Body of pancreas (tissue), 4 donors: Measurements from ENCODE around the gene GABRG3. TPM values are rescaled to one million over a fixed set of nuclear protein-coding genes. Genes with fewer than 3 reads are reported as not detected.

ENCODE experiments used
- ATAC-seq: fragments of 150-250 bp; one replicate; pipeline ENCODE4 v1.9.1; 2016
- DNase-seq, 4 donors: peaks; one replicate each; pipeline ENCODE4 v3.0.0-alpha.2; 2019
- H3K27ac ChIP-seq, 4 donors: fragments of 200-600 bp; sonication (generic); 1 replicate in 3 of 4; 2 replicates in 1 of 4; pipeline versions ENCODE4 v1.5.1 to v1.6.1; 2016 to 2019; ENCODE audit warnings: mild to moderate bottlenecking in 1 of 4, mixed read lengths in 1 of 4, moderate library complexity in 1 of 4
- H3K27me3 ChIP-seq, 2 donors: fragments of 200-600 bp; sonication (generic); one replicate each; pipeline ENCODE4 v1.6.0; 2016; ENCODE audit warnings: mild to moderate bottlenecking in 1 of 2
- H3K36me3 ChIP-seq, 2 donors: fragments of 200-600 bp; sonication (generic); replicated peaks in 1 of 2; 2 replicates each; pipeline ENCODE4 v1.5.1; 2016; ENCODE audit warnings: low read depth in 2 of 2; ENCODE audit not compliant: insufficient read depth in 1 of 2
- H3K4me1 ChIP-seq: fragments of 200-600 bp; sonication (generic); one replicate; pipeline ENCODE4 v1.6.0; 2016
- H3K4me3 ChIP-seq, 2 donors: fragments of 200-600 bp; sonication (generic); 1 replicate in 1 of 2; 2 replicates in 1 of 2; pipeline ENCODE4 v1.5.1; 2016 to 2019
- H3K9me3 ChIP-seq, 3 donors: fragments of 200-600 bp; sonication (generic); 1 replicate in 2 of 3; 2 replicates in 1 of 3; pipeline ENCODE4 v1.5.1; 2016
- POLR2A ChIP-seq, 3 donors: fragments of 450-650 bp; IDR thresholded peaks; one replicate each; pipeline ENCODE4 v1.6.1; 2016; ENCODE audit warnings: antibody characterized with exemption in 3 of 3, mild to moderate bottlenecking in 2 of 3
- WGBS, 2 donors: methylation state at CpG; one replicate each; pipeline ENCODE4 v1.1.5; 2017; 5-methylcytosine and 5-hydroxymethylcytosine counted together
- intact Hi-C: fragments of 100-400 bp; cut with DNase I; formaldehyde crosslinking; loops from one replicate; pipeline ENCODE4 v1.15.1; 2023
- total RNA-seq, 2 donors: library from RNA; depleted of rRNA; stranded (reverse); fragments of >200 nt; gene quantifications; one replicate each; pipeline ENCODE4 v1.1.0, GENCODE V29; 2016
- TF ChIP-seq, protein P1 (sequence below), 7 experiments: fragments of 450-650 bp in 4 of 7; fragments of 200-600 bp in 3 of 7; sonication (generic) in 3 of 7; IDR thresholded peaks; one replicate each; pipeline ENCODE4 v1.5.1; 2016 to 2019; ENCODE audit warnings: antibody characterized with exemption in 7 of 7

GABRG3 gene
- total RNA-seq, 2 donors from 2014 or later = not detected

DNA sequence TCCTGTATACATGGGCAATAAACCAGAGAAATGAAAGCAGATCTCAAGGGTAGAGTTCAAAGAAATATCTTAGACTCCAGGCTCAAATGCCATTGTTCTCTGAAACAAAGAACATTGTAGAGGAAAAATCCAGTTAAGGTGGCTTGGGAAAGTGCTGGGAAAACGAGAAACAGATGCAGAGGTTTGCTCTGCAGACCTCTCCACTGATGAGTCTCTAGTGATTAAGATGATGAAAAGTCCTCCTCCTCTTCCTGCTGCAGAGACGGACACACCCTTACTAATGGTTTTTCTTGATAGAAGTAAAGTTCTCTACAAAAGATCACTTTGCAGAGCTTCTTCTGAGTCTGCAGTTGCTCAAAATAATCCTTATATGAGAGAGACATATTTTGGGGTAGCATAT, 264.7 kb downstream of the GABRG3 start:
- Histone ChIP-seq H3K27ac (no peak overlapping the region), H3K9me3 (no peaks in the 10 kb centered on the region), H3K27me3 (no peaks in the 10 kb centered on the region), H3K4me3 (no peak overlapping the region), H3K4me1 (no peaks in the 10 kb centered on the region), H3K36me3 (no peaks in the 10 kb centered on the region)
- intact Hi-C loops = no loop called here
- DNase-seq (no peak), ATAC-seq (no peak)
- TF ChIP-seq POLR2A (IDR thresholded peaks at IDR 0.05) = no peak
- TF ChIP-seq, protein P1, sequence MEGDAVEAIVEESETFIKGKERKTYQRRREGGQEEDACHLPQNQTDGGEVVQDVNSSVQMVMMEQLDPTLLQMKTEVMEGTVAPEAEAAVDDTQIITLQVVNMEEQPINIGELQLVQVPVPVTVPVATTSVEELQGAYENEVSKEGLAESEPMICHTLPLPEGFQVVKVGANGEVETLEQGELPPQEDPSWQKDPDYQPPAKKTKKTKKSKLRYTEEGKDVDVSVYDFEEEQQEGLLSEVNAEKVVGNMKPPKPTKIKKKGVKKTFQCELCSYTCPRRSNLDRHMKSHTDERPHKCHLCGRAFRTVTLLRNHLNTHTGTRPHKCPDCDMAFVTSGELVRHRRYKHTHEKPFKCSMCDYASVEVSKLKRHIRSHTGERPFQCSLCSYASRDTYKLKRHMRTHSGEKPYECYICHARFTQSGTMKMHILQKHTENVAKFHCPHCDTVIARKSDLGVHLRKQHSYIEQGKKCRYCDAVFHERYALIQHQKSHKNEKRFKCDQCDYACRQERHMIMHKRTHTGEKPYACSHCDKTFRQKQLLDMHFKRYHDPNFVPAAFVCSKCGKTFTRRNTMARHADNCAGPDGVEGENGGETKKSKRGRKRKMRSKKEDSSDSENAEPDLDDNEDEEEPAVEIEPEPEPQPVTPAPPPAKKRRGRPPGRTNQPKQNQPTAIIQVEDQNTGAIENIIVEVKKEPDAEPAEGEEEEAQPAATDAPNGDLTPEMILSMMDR (IDR thresholded peaks at IDR 0.05) = no peak
- 22 to 24% methylated on average over 2 of the region's 2 CpGs for WGBS, 2 donors

DNA sequence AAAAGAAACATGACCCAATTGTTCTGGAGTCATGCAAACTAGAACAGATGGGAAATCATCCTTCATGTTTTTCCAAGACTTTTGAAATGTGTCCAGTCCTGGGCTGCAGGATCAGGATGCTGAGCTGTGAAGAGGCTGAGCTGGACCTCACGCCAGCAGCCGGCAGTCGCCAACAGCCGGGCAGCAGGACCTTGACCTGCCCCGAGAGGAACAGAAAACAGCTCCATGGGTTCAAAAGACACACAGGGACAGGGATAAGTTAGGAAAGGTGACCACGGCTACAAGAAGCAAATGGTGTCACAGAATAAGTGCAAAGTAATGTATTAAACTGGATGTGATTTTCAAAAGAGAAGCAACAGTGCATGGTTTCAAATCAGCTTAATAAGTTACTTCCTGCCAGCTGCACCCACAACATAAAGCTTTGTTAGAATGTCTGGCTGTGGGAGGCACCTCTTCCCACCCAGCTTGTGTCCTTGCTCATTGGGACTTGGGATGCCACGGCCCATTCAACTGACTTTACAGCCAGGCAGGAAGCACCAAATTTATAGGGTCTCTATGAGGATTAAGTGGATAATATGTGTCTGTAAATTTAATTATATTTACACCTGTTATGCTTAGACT, 266.4 kb downstream of the GABRG3 start:
- Histone ChIP-seq H3K4me3 (no peak overlapping the region), H3K4me1 (no peaks in the 10 kb centered on the region), H3K36me3 (no peaks in the 10 kb centered on the region), H3K27me3 (no peaks in the 10 kb centered on the region), H3K9me3 (no peaks in the 10 kb centered on the region), H3K27ac (no peak overlapping the region)
- TF ChIP-seq, protein P1 (IDR thresholded peaks at IDR 0.05) = no peak
- no peak for TF ChIP-seq POLR2A (IDR thresholded peaks at IDR 0.05)
- DNase-seq (no peak), ATAC-seq (no peak)
- WGBS, 2 donors = 40 to 45% methylated on average over 7 of the region's 7 CpGs
- intact Hi-C loops = no loop called here

DNA sequence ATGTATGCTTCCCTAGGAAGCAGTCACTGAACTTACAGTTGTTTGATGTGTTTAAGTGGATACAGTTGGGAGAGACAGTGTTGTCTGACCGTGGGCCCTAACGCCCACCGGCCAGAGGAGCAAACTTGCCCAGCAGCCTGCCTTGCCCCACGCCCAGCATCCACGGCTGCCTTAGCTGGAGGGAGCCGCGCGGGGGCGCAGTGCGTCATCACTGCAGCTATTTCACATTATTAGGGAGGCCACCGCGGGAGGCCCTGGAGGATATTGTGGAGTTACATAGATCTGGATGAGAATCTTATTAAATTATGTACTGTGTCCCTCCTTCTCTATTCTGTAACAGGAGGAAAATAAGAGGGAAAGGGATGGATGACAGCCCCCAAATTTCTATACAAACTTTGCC, 267.2 kb downstream of the GABRG3 start:
- no peak for DNase-seq
- no peak overlapping the region for H3K4me3 ChIP-seq
- no peaks in the 10 kb centered on the region for H3K4me1 ChIP-seq
- 63 to 72% methylated on average over 12 of the region's 12 CpGs for WGBS, 2 donors
- TF ChIP-seq, protein P1 (IDR thresholded peaks at IDR 0.05) = no peak
- no peak for TF ChIP-seq POLR2A (IDR thresholded peaks at IDR 0.05)
- no peaks in the 10 kb centered on the region for H3K27me3 ChIP-seq
- no peak for ATAC-seq
- no peaks in the 10 kb centered on the region for H3K36me3 ChIP-seq
- intact Hi-C loops = no loop called here
- no peak overlapping the region for H3K27ac ChIP-seq
- no peaks in the 10 kb centered on the region for H3K9me3 ChIP-seq

GRCh38 chr15:27238707-27239423, 267.9 kb downstream of the GABRG3 start:
- 48% methylated on average over 10 of the region's 10 CpGs for whole genome bisulfite sequencing, 2 donors
- H3K9me3 ChIP-seq = no peaks in the 10 kb centered on the region
- TF ChIP-seq POLR2A (IDR thresholded peaks at IDR 0.05) = no peak
- TF ChIP-seq, protein P1 (IDR thresholded peaks at IDR 0.05) = no peak
- H3K36me3 ChIP-seq = no peaks in the 10 kb centered on the region
- no peak overlapping the region for H3K27ac ChIP-seq
- intact Hi-C loops = no loop called here
- H3K27me3 ChIP-seq = no peaks in the 10 kb centered on the region
- H3K4me1 ChIP-seq = no peaks in the 10 kb centered on the region
- DNase-seq = no peak
- no peak overlapping the region for H3K4me3 ChIP-seq
- no peak for ATAC-seq

GRCh38 chr15:27241943-27242342, 271.0 kb downstream of the GABRG3 start:
- Histone ChIP-seq H3K9me3 (no peaks in the 10 kb centered on the region), H3K4me3 (no peak overlapping the region), H3K4me1 (no peaks in the 10 kb centered on the region), H3K27me3 (no peaks in the 10 kb centered on the region), H3K27ac (no peak overlapping the region), H3K36me3 (no peaks in the 10 kb centered on the region)
- TF ChIP-seq POLR2A (IDR thresholded peaks at IDR 0.05) = no peak
- TF ChIP-seq, protein P1 (IDR thresholded peaks at IDR 0.05) = no peak
- WGBS, 2 donors = 29 to 32% methylated on average over 2 of the region's 2 CpGs
- DNase-seq = no peak
- ATAC-seq = no peak
- intact Hi-C loops = no loop called here
